Esophagus muscularis mucosa (tissue), 4 donors: ENCODE results near the gene KDM6B. TPM values are rescaled to one million over a fixed set of nuclear protein-coding genes. Genes with fewer than 3 reads are reported as not detected.

Experiments
- DNase-seq: peaks from one replicate; pipeline ENCODE4 v3.0.0-alpha.2; 2017; ENCODE audit errors: extremely low spot score
- H3K27ac ChIP-seq, 4 donors: fragments of 200-600 bp; sonication (generic); replicated peaks in 1 of 4; 1 replicate in 3 of 4; 2 replicates in 1 of 4; pipeline ENCODE4 v1.5.1; 2016 to 2019; ENCODE audit warnings: mild to moderate bottlenecking in 1 of 4
- H3K27me3 ChIP-seq, 4 donors: fragments of 200-600 bp; sonication (generic); one replicate each; pipeline versions ENCODE4 v1.5.1 to v1.6.0; 2016 to 2019
- H3K36me3 ChIP-seq, 4 donors: fragments of 200-600 bp; sonication (generic); one replicate each; pipeline ENCODE4 v1.5.1; 2016 to 2019
- H3K4me1 ChIP-seq, 4 donors: fragments of 200-600 bp; sonication (generic); one replicate each; pipeline ENCODE4 v1.5.1; 2016 to 2019
- H3K4me3 ChIP-seq, 4 donors: fragments of 200-600 bp; sonication (generic); 1 replicate in 2 of 4; 2 replicates in 2 of 4; pipeline ENCODE4 v1.5.1; 2016 to 2019; ENCODE audit warnings: mild to moderate bottlenecking in 4 of 4, moderate library complexity in 1 of 4
- H3K9me3 ChIP-seq, 4 donors: fragments of 200-600 bp; sonication (generic); 1 replicate in 3 of 4; 2 replicates in 1 of 4; pipeline ENCODE4 v1.5.1; 2016 to 2019
- CTCF ChIP-seq, 3 experiments: fragments of 200-600 bp in 2 of 3; fragments of 450-650 bp in 1 of 3; sonication (generic) in 2 of 3; IDR thresholded peaks; one replicate each; pipeline ENCODE4 v1.5.1; 2017 to 2019; ENCODE audit warnings: antibody characterized with exemption in 3 of 3, mild to moderate bottlenecking in 2 of 3, moderate library complexity in 1 of 3
- EP300 ChIP-seq: sonication (generic); formaldehyde crosslinking; IDR thresholded peaks from one replicate; pipeline ENCODE4 v1.6.1; 2017; ENCODE audit warnings: antibody characterized with exemption
- POLR2A ChIP-seq: fragments of 450-650 bp; IDR thresholded peaks from one replicate; pipeline ENCODE4 v1.6.1; 2017; ENCODE audit warnings: antibody characterized with exemption, moderate library complexity, mild to moderate bottlenecking, low read depth
- POLR2AphosphoS5 ChIP-seq, 2 donors: sonication (generic); formaldehyde crosslinking; IDR thresholded peaks; one replicate each; pipeline ENCODE4 v1.6.1; 2017; ENCODE audit warnings: antibody characterized with exemption in 2 of 2
- WGBS: methylation state at CpG from one replicate; pipeline ENCODE4 v1.1.5; 2018; 5-methylcytosine and 5-hydroxymethylcytosine counted together
- intact Hi-C: fragments of 100-400 bp; cut with DNase I; formaldehyde crosslinking; loops from one replicate; pipeline ENCODE4 v1.15.1; 2023
- total RNA-seq, 4 donors: library from RNA; depleted of rRNA; stranded (reverse); fragments of >200 nt; gene quantifications; one replicate each; pipeline versions ENCODE4 v1.1.0 to v1.2.1, GENCODE V29; 2016

KDM6B gene
- total RNA-seq, 4 donors from 2014 or later, result 10.8 to 101 (median 15.1) TPM

GRCh38 chr17:7854851-7855659 lies 21.0 kb downstream of the KDM6B start, which contains the start of gene TMEM88:
Gene TMEM88 (plus strand): TSS chr17:7855066. CDS start chr17:7855075, 9 bp downstream.
- TF ChIP-seq POLR2A (no peak), CTCF (IDR thresholded peaks at IDR 0.05) (no peak), EP300 (no peak), POLR2AphosphoS5 (IDR thresholded peaks at IDR 0.05) (no peak)
- H3K27ac ChIP-seq, result peak within 1 kb of the TSS; percentile 91 to 95 (median 94)
- peaks cover 45 to 66% (median 57%) of the 10 kb centered on the region in 4 donors for H3K4me1 ChIP-seq
- H3K27me3 ChIP-seq, result no peaks in the 10 kb centered on the region
- H3K4me3 ChIP-seq, result peak within 1 kb of the TSS; percentile 69 to 76 (median 74)
- 52% methylated on average over 51 of the region's 57 CpGs for WGBS
- no peak for DNase-seq
- H3K9me3 ChIP-seq, result no peaks in the 10 kb centered on the region
- intact Hi-C loops, result loop anchor here (2.0 kb wide), 1 partner anchor 32 kb away; no protein-coding TSS in a partner anchor
- H3K36me3 ChIP-seq, result peaks cover 23 to 49% (median 40%) of the 10 kb centered on the region in 4 donors

GRCh38 chr17:7855660-7856010 lies 21.6 kb downstream of the KDM6B start:
- Histone ChIP-seq H3K27ac (peak overlapping the region; percentile 91 to 95 (median 94)), H3K27me3 (no peaks in the 10 kb centered on the region), H3K4me1 (peaks cover 45 to 66% (median 57%) of the 10 kb centered on the region in 4 donors), H3K36me3 (peaks cover 18 to 47% (median 34%) of the 10 kb centered on the region in 4 donors), H3K4me3 (peak overlapping the region; percentile 69 to 76 (median 74)), H3K9me3 (no peaks in the 10 kb centered on the region)
- intact Hi-C loops, result loop anchor here (2.0 kb wide), 1 partner anchor 33 kb away; no protein-coding TSS in a partner anchor
- no peak for DNase-seq
- TF ChIP-seq CTCF (IDR thresholded peaks at IDR 0.05), result no peak
- TF ChIP-seq EP300, result no peak
- no peak for TF ChIP-seq POLR2A
- TF ChIP-seq POLR2AphosphoS5 (IDR thresholded peaks at IDR 0.05), result no peak
- 12% methylated on average over 13 of the region's 15 CpGs for WGBS

DNA sequence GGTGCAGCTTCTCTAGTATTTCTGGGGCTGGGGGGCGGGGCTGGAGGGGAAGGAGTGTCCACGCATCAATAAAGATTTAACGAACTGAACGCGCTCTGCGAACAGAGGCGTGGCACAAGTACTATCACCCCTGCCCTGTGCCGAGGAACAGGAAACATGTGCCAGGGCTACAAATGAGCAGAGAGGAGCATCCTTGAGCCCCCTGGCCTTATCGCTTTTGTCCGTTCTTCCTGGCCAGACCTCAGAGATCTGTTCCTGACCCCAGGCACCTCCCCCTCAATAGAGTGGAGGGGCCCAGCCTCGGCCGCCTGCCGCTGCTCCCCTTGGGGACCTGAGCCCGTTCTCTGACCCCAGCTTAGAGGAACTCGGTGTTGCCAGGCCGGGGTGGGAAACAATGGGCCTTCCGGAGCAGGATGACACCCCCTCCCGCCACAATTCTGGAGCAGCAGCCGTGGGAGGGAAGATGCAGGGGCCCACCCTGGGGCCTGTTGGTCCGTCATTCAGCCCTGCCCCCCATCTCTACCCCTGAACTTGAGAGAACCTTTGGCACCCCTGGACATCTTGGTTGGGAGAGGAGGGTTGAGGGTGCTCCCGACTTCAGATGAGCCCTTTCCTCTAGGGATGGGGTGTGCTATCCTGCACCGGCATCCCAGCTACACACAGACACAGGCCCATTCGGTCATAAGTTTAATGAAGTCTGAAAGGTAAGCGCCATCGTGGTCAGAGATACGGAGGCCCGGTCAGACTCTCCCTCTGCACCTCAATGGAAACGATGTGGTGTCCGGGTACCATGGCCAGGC lies 22.2 kb downstream of the KDM6B start:
- peak overlapping the region; percentile 91 to 95 (median 94) for H3K27ac ChIP-seq
- no peaks in the 10 kb centered on the region for H3K9me3 ChIP-seq
- DNase-seq, result no peak
- H3K36me3 ChIP-seq, result peaks cover 15 to 41% (median 30%) of the 10 kb centered on the region in 4 donors
- TF ChIP-seq POLR2AphosphoS5 (IDR thresholded peaks at IDR 0.05) (peak; percentile 43 to 53), EP300 (no peak)
- 11% methylated on average over 21 of the region's 29 CpGs for WGBS
- H3K27me3 ChIP-seq, result no peaks in the 10 kb centered on the region
- intact Hi-C loops, result no loop called here
- H3K4me1 ChIP-seq, result peaks cover 45 to 62% (median 55%) of the 10 kb centered on the region in 4 donors
- peak overlapping the region; percentile 69 to 76 (median 74) for H3K4me3 ChIP-seq

- no peaks in the 10 kb centered on the region for H3K9me3 ChIP-seq
- peak; percentile 99 for DNase-seq
- intact Hi-C loops, result no loop called here
- TF ChIP-seq POLR2A (peak; percentile 39), EP300 (no peak), POLR2AphosphoS5 (IDR thresholded peaks at IDR 0.05) (peak; percentile 88 to 91), CTCF (IDR thresholded peaks at IDR 0.05) (peak; percentile 46 to 67 (median 55))
- H3K4me3 ChIP-seq, result peak within 1 kb of the TSS; percentile 69 to 76 (median 74)
- WGBS, result under 1% methylated on average over 49 of the region's 64 CpGs
- H3K36me3 ChIP-seq, result peaks cover 13 to 35% (median 29%) of the 10 kb centered on the region in 4 donors
- H3K27ac ChIP-seq, result peak within 1 kb of the TSS; percentile 91 to 95 (median 94)
- H3K4me1 ChIP-seq, result peaks cover 38 to 53% (median 47%) of the 10 kb centered on the region in 4 donors
- no peaks in the 10 kb centered on the region for H3K27me3 ChIP-seq
Observed at GRCh38 chr17:7856811-7857712, 23.0 kb downstream of the KDM6B start, which contains the start of gene NAA38. Gene NAA38 (minus strand): TSS chr17:7857559. CDS start chr17:7857463, 96 bp downstream.
